Gastrocnemius medialis (tissue), 4 donors: ENCODE data around the gene LRRC71.

Experiments
- POLR2A ChIP-seq, 2 donors: fragments of 450-650 bp; IDR thresholded peaks; one replicate each; pipeline ENCODE4 v1.6.1; 2017; ENCODE audit warnings: antibody characterized with exemption in 2 of 2, mild to moderate bottlenecking in 2 of 2, moderate library complexity in 2 of 2
- TF ChIP-seq, protein P1 (sequence below), 5 experiments: fragments of 450-650 bp in 3 of 5; fragments of 200-600 bp in 2 of 5; sonication (generic) in 2 of 5; IDR thresholded peaks in 4 of 5; conservative IDR thresholded peaks in 1 of 5; 1 replicate in 4 of 5; 2 replicates in 1 of 5; pipeline ENCODE4 v1.5.1; 2016 to 2019; ENCODE audit warnings: antibody characterized with exemption in 5 of 5, mild to moderate bottlenecking in 3 of 5, moderate library complexity in 3 of 5

DNA sequence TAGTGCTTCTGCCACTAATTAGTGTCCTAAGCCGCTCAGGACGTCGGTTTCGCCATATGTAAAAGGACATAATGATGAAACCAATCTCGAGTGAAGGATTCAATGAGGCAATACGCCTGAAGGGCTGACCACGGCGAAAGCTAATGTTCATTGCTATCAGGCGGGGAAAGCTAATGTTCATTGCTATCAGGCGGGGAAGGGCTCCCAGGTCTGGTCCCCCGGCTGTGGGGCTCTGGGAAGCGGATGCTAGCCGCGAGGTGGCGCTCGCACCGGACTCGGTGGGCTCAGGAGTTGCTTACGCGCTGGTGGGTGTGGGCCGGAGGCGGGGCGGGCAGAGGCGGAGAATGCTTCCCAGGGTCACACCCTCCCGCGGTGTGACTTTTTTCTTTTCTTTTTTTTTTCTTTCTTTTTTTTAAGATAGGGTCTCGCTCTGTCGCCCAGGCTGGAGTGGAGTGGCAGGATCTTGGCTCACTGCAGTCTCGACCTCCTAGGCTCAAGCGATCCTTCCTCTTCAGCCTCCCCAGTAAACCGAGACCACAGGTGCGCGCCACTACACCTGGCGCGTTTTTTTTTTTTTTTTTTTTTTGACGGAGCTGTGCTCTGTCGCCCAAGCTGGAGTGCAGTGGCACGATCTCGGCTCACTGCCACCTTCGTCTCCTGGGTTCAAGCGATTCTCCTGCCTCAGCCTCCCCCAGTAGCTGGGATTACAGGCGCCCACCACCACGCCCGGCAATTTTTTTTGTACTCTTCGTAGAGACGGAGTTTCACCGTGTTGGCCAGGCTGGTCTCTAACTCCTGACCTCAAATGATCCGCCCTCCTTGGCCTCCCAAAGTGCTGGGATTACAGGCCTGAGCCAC lies 28.0 kb upstream of the LRRC71 start:
- TF ChIP-seq, protein P1, sequence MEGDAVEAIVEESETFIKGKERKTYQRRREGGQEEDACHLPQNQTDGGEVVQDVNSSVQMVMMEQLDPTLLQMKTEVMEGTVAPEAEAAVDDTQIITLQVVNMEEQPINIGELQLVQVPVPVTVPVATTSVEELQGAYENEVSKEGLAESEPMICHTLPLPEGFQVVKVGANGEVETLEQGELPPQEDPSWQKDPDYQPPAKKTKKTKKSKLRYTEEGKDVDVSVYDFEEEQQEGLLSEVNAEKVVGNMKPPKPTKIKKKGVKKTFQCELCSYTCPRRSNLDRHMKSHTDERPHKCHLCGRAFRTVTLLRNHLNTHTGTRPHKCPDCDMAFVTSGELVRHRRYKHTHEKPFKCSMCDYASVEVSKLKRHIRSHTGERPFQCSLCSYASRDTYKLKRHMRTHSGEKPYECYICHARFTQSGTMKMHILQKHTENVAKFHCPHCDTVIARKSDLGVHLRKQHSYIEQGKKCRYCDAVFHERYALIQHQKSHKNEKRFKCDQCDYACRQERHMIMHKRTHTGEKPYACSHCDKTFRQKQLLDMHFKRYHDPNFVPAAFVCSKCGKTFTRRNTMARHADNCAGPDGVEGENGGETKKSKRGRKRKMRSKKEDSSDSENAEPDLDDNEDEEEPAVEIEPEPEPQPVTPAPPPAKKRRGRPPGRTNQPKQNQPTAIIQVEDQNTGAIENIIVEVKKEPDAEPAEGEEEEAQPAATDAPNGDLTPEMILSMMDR (IDR thresholded peaks at IDR 0.05 in 4 of 5, conservative IDR thresholded peaks at IDR 0.05 in 1 of 5) = peak; percentile 58 to 89 (median 71)
- TF ChIP-seq POLR2A (IDR thresholded peaks at IDR 0.05) = no peak
